HepG2 (cell line): ENCODE measurements around the gene BMERB1. TPM values are rescaled to one million over a fixed set of nuclear protein-coding genes. Genes with fewer than 3 reads are reported as not detected.
"Not testable (repeated sequence)": the region's sequence is repeated elsewhere in the genome, so short reads cannot be mapped to it uniquely, and the experiment has no call there.

Source experiments
- ATAC-seq: fragments of 200-7000 bp; cut with Tn5 transposase; 3 replicates; pipeline ENCODE4 v1.9.1; 2020; ENCODE audit warnings: mild to moderate bottlenecking, moderate library complexity
- BruUV-seq: library from RNA; stranded (reverse); fragments of 400-500 nt; replicated peaks from 2 replicates; lab custom pipeline; 2021; lab: Mats Ljungman, UMichigan
- CTCF ChIA-PET: fragments of 300-600 bp; formaldehyde crosslinking; extraction: SDS; loops from one replicate; lab custom pipeline; 2021; ENCODE audit warnings: low total read pairs, inconsistent platforms, low intra/inter-chr PET ratio; lab: Yijun Ruan, JAX
- POLR2A ChIA-PET: fragments of 350-600 bp; sonication (Branson Sonifier 250); formaldehyde crosslinking; loops from one replicate; lab custom pipeline; 2020; ENCODE audit warnings: antibody characterized with exemption, inconsistent platforms; lab: Yijun Ruan, JAX
- DNase-seq: peaks from one replicate; pipeline ENCODE4 v3.0.0-alpha.2; 2015; ENCODE audit warnings: low spot score
- FAIRE-seq: peaks from 3 replicates; lab custom pipeline; 2011; peaks lifted over from hg19 to GRCh38; lab: Jason Lieb, UNC
- H2AFZ ChIP-seq: one replicate; pipeline ENCODE4 v1.6.1; 2011; ENCODE audit warnings: low read length, inconsistent platforms
- H3K27ac ChIP-seq: fragments of 300-600 bp; 3 replicates; pipeline ENCODE4 v1.8.0; 2011; ENCODE audit warnings: mixed run types, mild to moderate bottlenecking, mixed read lengths, low read length, inconsistent platforms; ENCODE audit not compliant: insufficient read depth; ENCODE audit errors: extremely low read length
- H3K27me3 ChIP-seq, 2 experiments: fragments of 200-600 bp in 1 of 2; 2 replicates in 1 of 2; 3 replicates in 1 of 2; pipeline versions ENCODE4 v1.6.0 to v1.8.0; 2011; ENCODE audit warnings: low read length in 2 of 2, mild to moderate bottlenecking in 2 of 2, moderate library complexity in 2 of 2, inconsistent platforms in 1 of 2; ENCODE audit not compliant: insufficient read depth in 2 of 2, control insufficient read depth in 1 of 2
- H3K36me3 ChIP-seq, 2 experiments: fragments of 200-600 bp in 1 of 2; replicated peaks in 1 of 2; 2 replicates in 1 of 2; 3 replicates in 1 of 2; pipeline versions ENCODE4 v1.5.1 to v1.8.0; 2011; ENCODE audit warnings: low read length in 2 of 2, inconsistent platforms in 1 of 2; ENCODE audit not compliant: insufficient read depth in 2 of 2, control insufficient read depth in 1 of 2
- H3K4me1 ChIP-seq: 2 replicates; pipeline ENCODE4 v1.5.1; 2012; ENCODE audit warnings: low read length, inconsistent platforms; ENCODE audit not compliant: insufficient read depth
- H3K4me2 ChIP-seq: 2 replicates; pipeline ENCODE4 v1.6.0; 2011; ENCODE audit warnings: low read depth, low read length, inconsistent platforms
- H3K4me3 ChIP-seq, 3 experiments: fragments of 200-600 bp in 1 of 3; sonication (generic), shearing (Covaris generic) in 1 of 3; replicated peaks in 1 of 3; 2 replicates each; pipeline ENCODE4 v1.5.1; 2011 to 2016; ENCODE audit warnings: low read length in 3 of 3, inconsistent platforms in 2 of 3, low read depth in 2 of 3, mild to moderate bottlenecking in 2 of 3, control low read depth in 1 of 3, mixed read lengths in 1 of 3; ENCODE audit not compliant: insufficient read depth in 1 of 3
- H3K79me2 ChIP-seq: one replicate; pipeline ENCODE4 v1.6.1; 2011; ENCODE audit warnings: low read length, inconsistent platforms; ENCODE audit not compliant: insufficient read depth
- H3K9ac ChIP-seq: 2 replicates; pipeline ENCODE4 v1.6.0; 2011; ENCODE audit warnings: mild to moderate bottlenecking, low read depth, low read length, inconsistent platforms; ENCODE audit not compliant: insufficient read depth
- H3K9me3 ChIP-seq: 2 replicates; pipeline ENCODE4 v1.5.1; 2012; ENCODE audit warnings: mild to moderate bottlenecking, low read length
- H4K20me1 ChIP-seq: 2 replicates; pipeline ENCODE4 v1.6.0; 2011; ENCODE audit warnings: inconsistent platforms, mild to moderate bottlenecking, low read length, moderate library complexity; ENCODE audit not compliant: insufficient read depth
- ERF ChIP-seq: IDR thresholded peaks from 2 replicates; pipeline ENCODE4 v1.6.1; 2018; ENCODE audit warnings: missing biosample characterization, missing genetic modification reagents
- FOSL2 ChIP-seq: sonication (generic); formaldehyde crosslinking; IDR thresholded peaks from 2 replicates; pipeline ENCODE4 v1.4.0; 2020; ENCODE audit warnings: missing genetic modification reagents
- KAT7 ChIP-seq: IDR thresholded peaks from 2 replicates; pipeline ENCODE4 v1.6.1; 2018; ENCODE audit warnings: borderline replicate concordance, missing compliant biosample characterization
- LCORL ChIP-seq, 2 experiments: fragments of 450-650 bp in 1 of 2; sonication (generic) in 1 of 2; formaldehyde crosslinking in 1 of 2; IDR thresholded peaks; 2 replicates each; pipeline versions ENCODE4 v1.5.0 to v1.6.1; 2017 to 2020; ENCODE audit warnings: antibody characterized with exemption in 1 of 2, missing genetic modification reagents in 1 of 2
- MXD4 ChIP-seq: IDR thresholded peaks from 2 replicates; pipeline ENCODE4 v1.6.1; 2016; ENCODE audit warnings: mild to moderate bottlenecking, missing biosample characterization, missing genetic modification reagents
- MXI1 ChIP-seq: IDR thresholded peaks from 3 replicates; pipeline ENCODE4 v1.6.1; 2012; ENCODE audit warnings: low read depth, low read length, inconsistent platforms, borderline replicate concordance
- RBAK ChIP-seq: sonication (generic); formaldehyde crosslinking; IDR thresholded peaks from 2 replicates; pipeline ENCODE4 v1.5.1; 2020; ENCODE audit warnings: mild to moderate bottlenecking, missing genetic modification reagents
- RXRB ChIP-seq: IDR thresholded peaks from 2 replicates; pipeline ENCODE4 v1.6.1; 2016; ENCODE audit warnings: borderline replicate concordance, missing genetic modification reagents, missing compliant biosample characterization
- SMC3 ChIP-seq: IDR thresholded peaks from 2 replicates; pipeline ENCODE4 v1.6.1; 2011; ENCODE audit warnings: low read length, improper control_type of control experiment
- SP5 ChIP-seq: IDR thresholded peaks from 2 replicates; pipeline ENCODE4 v1.6.1; 2016; ENCODE audit warnings: low read depth, borderline replicate concordance
- ZMYM4 ChIP-seq: sonication (generic); formaldehyde crosslinking; IDR thresholded peaks from 2 replicates; pipeline ENCODE4 v1.8.1; 2023; ENCODE audit warnings: mild to moderate bottlenecking, missing genetic modification reagents
- ZNF44 ChIP-seq: sonication (generic); formaldehyde crosslinking; IDR thresholded peaks from 2 replicates; pipeline ENCODE4 v1.5.1; 2020; ENCODE audit warnings: mild to moderate bottlenecking, missing genetic modification reagents
- ZNF510 ChIP-seq: sonication (generic); formaldehyde crosslinking; IDR thresholded peaks from 2 replicates; pipeline ENCODE4 v1.4.0; 2020; ENCODE audit warnings: low read depth, mild to moderate bottlenecking, missing genetic modification reagents
- WGBS: methylation state at CpG from one replicate; pipeline ENCODE4 v1.1.6; 2017; ENCODE audit warnings: low lambda C conversion rate; 5-methylcytosine and 5-hydroxymethylcytosine counted together
- in situ Hi-C: cut with HindIII; loops from 2 replicates; pipeline ENCODE4 v1.10.0; 2017; ENCODE audit warnings: low pct_unique_long_range_greater_than_20kb; ENCODE audit not compliant: extremely low pct_ligation_motif_present
- intact Hi-C: fragments of 100-400 bp; cut with micrococcal nuclease; formaldehyde crosslinking; loops from one replicate; pipeline ENCODE4 v1.10.0; 2022; ENCODE audit not compliant: unreplicated experiment
- polyA plus RNA-seq, 8 experiments: library from polyadenylated mRNA; depleted of rRNA in 3 of 8; stranded (reverse) in 7 of 8; unstranded in 1 of 8; fragments of >200 nt; fragmentation: Illumina TruSeq in 4 of 8; extraction: Trizol in 4 of 8; gene quantifications; 2 replicates each; pipeline versions ENCODE4 v1.2.1 to v1.2.3, GENCODE V29; 2011 to 2016; ENCODE audit warnings: low read depth in 4 of 8, missing spikeins in 1 of 8, mixed read lengths in 1 of 8; ENCODE audit not compliant: insufficient read depth in 1 of 8
- total RNA-seq, 5 experiments: library from RNA; depleted of rRNA; stranded (reverse); fragments of >200 nt; fragmentation: Illumina TruSeq; extraction: Trizol; gene quantifications; 2 replicates each; pipeline ENCODE4 v1.2.3, GENCODE V29; 2016; ENCODE audit warnings: low read depth in 1 of 5
- TF ChIP-seq, protein P1 (sequence below): sonication (generic); formaldehyde crosslinking; IDR thresholded peaks from 2 replicates; pipeline ENCODE4 v1.8.0; 2022; ENCODE audit warnings: mild to moderate bottlenecking, missing genetic modification reagents, borderline replicate concordance

Gene BMERB1
- total and polyA plus RNA-seq, 2 of the 13 experiments (the other 11 are each of a cell fraction or from before 2014, with no cell fraction given), result 1.4 TPM

DNA sequence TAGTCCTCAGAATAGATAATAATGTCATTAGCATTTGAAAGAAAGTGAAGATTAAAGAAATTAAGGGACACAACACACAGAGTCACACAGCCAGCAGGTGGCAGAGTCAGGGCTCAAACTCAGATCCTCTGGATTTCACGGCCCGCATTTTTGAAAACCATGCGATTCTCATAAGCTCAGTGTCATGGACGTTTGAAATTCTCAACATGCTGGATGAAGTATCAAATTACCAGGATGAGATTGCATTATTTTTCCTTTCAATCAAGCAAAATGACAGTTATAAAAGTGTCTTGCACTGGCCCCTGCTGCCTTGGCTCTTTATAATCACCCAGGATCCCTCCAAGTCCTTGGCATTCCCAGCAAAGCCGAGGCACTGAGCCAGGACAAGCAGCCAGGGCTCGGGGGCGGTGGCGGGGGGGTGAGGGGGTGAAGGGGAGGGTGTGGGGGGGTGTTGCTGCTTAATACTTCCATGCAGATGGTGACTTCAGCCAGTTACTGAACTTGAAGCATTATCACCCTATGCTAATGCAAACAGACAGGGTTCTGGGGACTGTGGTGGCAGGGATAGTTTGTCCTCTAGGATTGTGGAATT lies 6.6 kb upstream of the BMERB1 start (continued):
- TF ChIP-seq SMC3 (peak; percentile 97), ZMYM4 (CRISPR knock-in tag) (peak; percentile 33; the same call in 1 of the 2 replicates), MXD4 (CRISPR knock-in tag) (no peak), MXI1 (0 out of 3 replicates have a peak, but pooled peaks have one; percentile 60), RXRB (CRISPR knock-in tag) (peak; percentile 29; the same call in 1 of the 2 replicates), ZNF44 (CRISPR knock-in tag) (no peak), KAT7 (CRISPR knock-in tag) (no peak), ERF (CRISPR knock-in tag) (peak; percentile 58; the same call in 1 of the 2 replicates), ZNF510 (no peak), LCORL (IDR thresholded peaks at IDR 0.05) (no peak), LCORL (CRISPR knock-in tag; IDR thresholded peaks at IDR 0.05) (no peak), SP5 (CRISPR knock-in tag) (no peak), RBAK (CRISPR knock-in tag) (no peak)
- TF ChIP-seq, protein P1, sequence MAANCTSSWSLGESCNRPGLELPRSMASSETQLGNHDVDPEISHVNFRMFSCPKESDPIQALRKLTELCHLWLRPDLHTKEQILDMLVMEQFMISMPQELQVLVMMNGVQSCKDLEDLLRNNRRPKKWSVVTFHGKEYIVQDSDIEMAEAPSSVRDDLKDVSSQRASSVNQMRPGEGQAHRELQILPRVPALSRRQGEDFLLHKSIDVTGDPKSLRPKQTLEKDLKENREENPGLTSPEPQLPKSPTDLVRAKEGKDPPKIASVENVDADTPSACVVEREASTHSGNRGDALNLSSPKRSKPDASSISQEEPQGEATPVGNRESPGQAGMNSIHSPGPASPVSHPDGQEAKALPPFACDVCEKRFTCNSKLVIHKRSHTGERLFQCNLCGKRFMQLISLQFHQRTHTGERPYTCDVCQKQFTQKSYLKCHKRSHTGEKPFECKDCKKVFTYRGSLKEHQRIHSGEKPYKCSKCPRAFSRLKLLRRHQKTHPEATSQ (CRISPR knock-in tag), result peak; percentile 71; the same call in 1 of the 2 replicates

- intact Hi-C loops, POLR2A ChIA-PET, BruUV-seq, H3K79me2 ChIP-seq, in situ Hi-C loops, H3K4me2 ChIP-seq: not testable (repeated sequence)
- peaks cover 18% of the 10 kb centered on the region for H3K4me1 ChIP-seq
- TF ChIP-seq FOSL2 (CRISPR knock-in tag), result 0 out of 2 replicates have a peak, but pooled peaks have one; percentile 11
- TF ChIP-seq, all 625 proteins: peak for 1; not testable (repeated sequence) for 624
- H3K36me3 ChIP-seq, CTCF ChIA-PET, H3K9me3 ChIP-seq, DNase-seq, H3K9ac ChIP-seq, H3K4me3 ChIP-seq, H4K20me1 ChIP-seq, H2AFZ ChIP-seq, FAIRE-seq, H3K27ac ChIP-seq, ATAC-seq: not testable (repeated sequence)
- 25% methylated on average over 11 of the region's 11 CpGs for WGBS
- peaks cover 2 to 32% of the 10 kb centered on the region in 2 experiments; a peak in 4 of 5 replicates for H3K27me3 ChIP-seq
Observed at GRCh38 chr16:15430884-15431283, 3.5 kb upstream of the BMERB1 start.
